Trophoblast cell (in vitro differentiated cells and primary cell): ENCODE results near the gene WNT6.

ENCODE experiments used
- DNase-seq, 2 donors: peaks; one replicate each; pipeline ENCODE4 v3.0.0-alpha.2; 2016
- H2AFZ ChIP-seq: 2 replicates; pipeline ENCODE4 v1.6.1; 2013; ENCODE audit warnings: low read length, moderate library complexity, mild to moderate bottlenecking; ENCODE audit not compliant: insufficient read depth, poor library complexity
- H2AK5ac ChIP-seq: 2 replicates; pipeline ENCODE4 v1.6.1; 2013; ENCODE audit warnings: mild to moderate bottlenecking, low read length
- H2BK120ac ChIP-seq: 2 replicates; pipeline ENCODE4 v1.6.1; 2013; ENCODE audit warnings: low read length, mild to moderate bottlenecking, moderate library complexity; ENCODE audit not compliant: insufficient read depth, poor library complexity
- H2BK12ac ChIP-seq: 2 replicates; pipeline ENCODE4 v1.6.1; 2013; ENCODE audit warnings: mild to moderate bottlenecking, low read length, moderate library complexity
- H2BK5ac ChIP-seq: 2 replicates; pipeline ENCODE4 v1.6.1; 2013; ENCODE audit warnings: low read length, low read depth, moderate library complexity, mild to moderate bottlenecking; ENCODE audit not compliant: poor library complexity
- H3K14ac ChIP-seq: 2 replicates; pipeline ENCODE4 v1.6.1; 2013; ENCODE audit warnings: mild to moderate bottlenecking, low read length
- H3K18ac ChIP-seq: 2 replicates; pipeline ENCODE4 v1.6.1; 2013; ENCODE audit warnings: mild to moderate bottlenecking, low read length
- H3K23ac ChIP-seq: 2 replicates; pipeline ENCODE4 v1.6.1; 2013; ENCODE audit warnings: low read length
- H3K27ac ChIP-seq: 2 replicates; pipeline ENCODE4 v1.5.1; 2013; ENCODE audit warnings: low read depth, mild to moderate bottlenecking, inconsistent platforms, low read length, moderate library complexity
- H3K27me3 ChIP-seq: 2 replicates; pipeline ENCODE4 v1.6.1; 2013; ENCODE audit warnings: inconsistent platforms, mild to moderate bottlenecking, low read length, moderate library complexity; ENCODE audit not compliant: insufficient read depth
- H3K36me3 ChIP-seq, 2 experiments: 1 replicate in 1 of 2; 2 replicates in 1 of 2; pipeline ENCODE4 v1.6.1; 2013; ENCODE audit warnings: low read length in 2 of 2, mild to moderate bottlenecking in 2 of 2, moderate library complexity in 1 of 2; ENCODE audit not compliant: insufficient read depth in 2 of 2, control insufficient read depth in 1 of 2
- H3K4ac ChIP-seq: 2 replicates; pipeline ENCODE4 v1.6.1; 2013; ENCODE audit warnings: low read depth, mild to moderate bottlenecking, low read length, moderate library complexity
- H3K4me1 ChIP-seq, 2 experiments: 1 replicate in 1 of 2; 2 replicates in 1 of 2; pipeline ENCODE4 v1.6.1; 2013; ENCODE audit warnings: low read length in 2 of 2, mild to moderate bottlenecking in 2 of 2, moderate library complexity in 1 of 2; ENCODE audit not compliant: insufficient read depth in 2 of 2, control insufficient read depth in 1 of 2
- H3K4me2 ChIP-seq: 2 replicates; pipeline ENCODE4 v1.6.1; 2013; ENCODE audit warnings: inconsistent platforms, mild to moderate bottlenecking, low read length, moderate library complexity
- H3K4me3 ChIP-seq: 2 replicates; pipeline ENCODE4 v1.5.1; 2013; ENCODE audit warnings: mild to moderate bottlenecking, low read depth, low read length, inconsistent platforms
- H3K79me1 ChIP-seq: one replicate; pipeline ENCODE4 v1.6.1; 2013; ENCODE audit warnings: low read length
- H3K79me2 ChIP-seq: 2 replicates; pipeline ENCODE4 v1.6.1; 2013; ENCODE audit warnings: low read length, mild to moderate bottlenecking; ENCODE audit not compliant: control insufficient read depth, insufficient read depth, poor library complexity
- H3K9ac ChIP-seq: 2 replicates; pipeline ENCODE4 v1.6.1; 2013; ENCODE audit warnings: mild to moderate bottlenecking, low read length
- H3K9me3 ChIP-seq: 2 replicates; pipeline ENCODE4 v1.6.1; 2013; ENCODE audit warnings: low read depth, mild to moderate bottlenecking, control low read depth, inconsistent platforms, low read length; ENCODE audit not compliant: insufficient read depth
- H4K12ac ChIP-seq: 2 replicates; pipeline ENCODE4 v1.6.1; 2013; ENCODE audit warnings: low read depth, mild to moderate bottlenecking, low read length, moderate library complexity
- H4K8ac ChIP-seq: 2 replicates; pipeline ENCODE4 v1.6.1; 2013; ENCODE audit warnings: low read depth, mild to moderate bottlenecking, low read length, moderate library complexity
- H4K91ac ChIP-seq: one replicate; pipeline ENCODE4 v1.6.1; 2013; ENCODE audit warnings: low read depth, mild to moderate bottlenecking, low read length, moderate library complexity
- WGBS: extraction: QIAGEN DNeasy Blood & Tissue Kit; methylation state at CpG from one replicate; pipeline ENCODE4 v1.1.7; 2013; ENCODE audit warnings: missing lambda C conversion rate; ENCODE audit not compliant: insufficient read length, insufficient coverage; ENCODE audit errors: extremely low coverage; 5-methylcytosine and 5-hydroxymethylcytosine counted together

The WNT6 gene

DNA sequence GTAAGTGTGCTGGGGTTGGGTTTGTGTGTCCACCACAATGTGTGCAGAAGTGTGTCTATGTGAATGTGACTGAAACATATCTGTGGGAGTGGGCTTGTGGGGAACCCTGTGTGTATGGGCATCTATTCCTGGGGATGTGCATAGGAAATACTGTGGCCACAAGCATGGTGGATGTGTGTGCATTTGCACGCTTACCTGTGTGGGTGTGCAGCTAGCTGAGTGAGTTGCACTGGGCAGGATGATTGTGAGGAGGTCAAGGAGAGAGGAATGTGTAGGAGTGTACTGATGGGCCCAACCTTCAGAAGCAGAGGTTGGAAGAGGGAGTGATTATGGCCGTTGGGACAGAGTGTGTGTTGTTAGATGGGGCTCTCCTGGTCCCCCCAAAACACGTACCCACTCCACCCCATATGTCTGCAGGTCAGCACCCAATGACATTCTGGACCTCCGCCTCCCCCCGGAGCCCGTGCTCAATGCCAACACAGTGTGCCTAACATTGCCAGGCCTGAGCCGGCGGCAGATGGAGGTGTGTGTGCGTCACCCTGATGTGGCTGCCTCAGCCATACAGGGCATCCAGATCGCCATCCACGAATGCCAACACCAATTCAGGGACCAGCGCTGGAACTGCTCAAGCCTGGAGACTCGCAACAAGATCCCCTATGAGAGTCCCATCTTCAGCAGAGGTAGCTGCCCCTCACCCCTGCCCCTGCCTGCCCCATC, 22.3 kb downstream of the WNT6 start:
- H3K9me3 ChIP-seq: peaks cover 10% of the 10 kb centered on the region
- H3K27me3 ChIP-seq: peaks cover 60% of the 10 kb centered on the region
- H3K9ac ChIP-seq: no peak overlapping the region
- H4K8ac ChIP-seq: no peak overlapping the region
- no peak overlapping the region for H2AFZ ChIP-seq
- no peak overlapping the region for H2BK5ac ChIP-seq
- H2BK120ac ChIP-seq: no peak overlapping the region
- H3K4ac ChIP-seq: no peak overlapping the region
- H4K12ac ChIP-seq: no peak overlapping the region
- no peak overlapping the region for H3K18ac ChIP-seq
- H3K4me3 ChIP-seq: no peak overlapping the region
- peaks cover 24 to 27% of the 10 kb centered on the region in 2 experiments for H3K4me1 ChIP-seq
- peak overlapping the region; percentile 77 for H3K23ac ChIP-seq
- no peak overlapping the region for H2BK12ac ChIP-seq
- no peak overlapping the region for H4K91ac ChIP-seq
- no peaks in the 10 kb centered on the region for H3K36me3 ChIP-seq
- H3K27ac ChIP-seq: no peak overlapping the region
- H3K4me2 ChIP-seq: no peak overlapping the region
- no peak for DNase-seq
- H3K14ac ChIP-seq: no peak overlapping the region
- WGBS: no CpG with 5 or more reads among the region's 13 CpGs
- H3K79me1 ChIP-seq: no peaks in the 10 kb centered on the region
- no peaks in the 10 kb centered on the region for H3K79me2 ChIP-seq
- no peak overlapping the region for H2AK5ac ChIP-seq

DNA sequence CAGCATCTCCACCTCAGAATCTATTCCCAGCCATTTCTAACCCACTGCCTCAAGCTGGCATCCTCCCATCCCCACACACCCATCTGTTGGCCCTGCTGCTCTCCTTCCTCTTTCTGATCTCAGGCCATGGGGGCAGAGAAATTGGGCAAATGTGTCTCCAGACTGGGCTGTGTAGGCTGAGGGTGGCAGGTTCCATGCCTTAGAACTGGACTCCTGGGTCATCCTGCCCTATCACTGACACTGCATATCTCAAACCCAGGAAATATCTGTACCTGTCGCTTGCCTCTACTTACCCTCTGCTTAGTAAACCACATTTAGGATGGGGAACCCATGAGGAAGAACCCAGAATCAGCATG, 22.8 kb downstream of the WNT6 start:
- peaks cover 10% of the 10 kb centered on the region for H3K9me3 ChIP-seq
- H3K9ac ChIP-seq: no peak overlapping the region
- no peak overlapping the region for H3K4me3 ChIP-seq
- H2BK12ac ChIP-seq: no peak overlapping the region
- H4K12ac ChIP-seq: no peak overlapping the region
- H3K36me3 ChIP-seq: no peaks in the 10 kb centered on the region
- H3K18ac ChIP-seq: no peak overlapping the region
- H3K4me2 ChIP-seq: no peak overlapping the region
- H3K27me3 ChIP-seq: peaks cover 62% of the 10 kb centered on the region
- H3K79me1 ChIP-seq: no peaks in the 10 kb centered on the region
- no peak overlapping the region for H3K27ac ChIP-seq
- no peak overlapping the region for H4K8ac ChIP-seq
- no peak overlapping the region for H3K14ac ChIP-seq
- H3K23ac ChIP-seq: no peak overlapping the region
- H2AK5ac ChIP-seq: no peak overlapping the region
- no peak overlapping the region for H2AFZ ChIP-seq
- H2BK5ac ChIP-seq: no peak overlapping the region
- H3K79me2 ChIP-seq: no peaks in the 10 kb centered on the region
- no peak overlapping the region for H4K91ac ChIP-seq
- WGBS: no CpG with 5 or more reads among the region's 1 CpG
- H3K4ac ChIP-seq: no peak overlapping the region
- peaks cover 22 to 23% of the 10 kb centered on the region in 2 experiments for H3K4me1 ChIP-seq
- DNase-seq: no peak
- no peak overlapping the region for H2BK120ac ChIP-seq

DNA sequence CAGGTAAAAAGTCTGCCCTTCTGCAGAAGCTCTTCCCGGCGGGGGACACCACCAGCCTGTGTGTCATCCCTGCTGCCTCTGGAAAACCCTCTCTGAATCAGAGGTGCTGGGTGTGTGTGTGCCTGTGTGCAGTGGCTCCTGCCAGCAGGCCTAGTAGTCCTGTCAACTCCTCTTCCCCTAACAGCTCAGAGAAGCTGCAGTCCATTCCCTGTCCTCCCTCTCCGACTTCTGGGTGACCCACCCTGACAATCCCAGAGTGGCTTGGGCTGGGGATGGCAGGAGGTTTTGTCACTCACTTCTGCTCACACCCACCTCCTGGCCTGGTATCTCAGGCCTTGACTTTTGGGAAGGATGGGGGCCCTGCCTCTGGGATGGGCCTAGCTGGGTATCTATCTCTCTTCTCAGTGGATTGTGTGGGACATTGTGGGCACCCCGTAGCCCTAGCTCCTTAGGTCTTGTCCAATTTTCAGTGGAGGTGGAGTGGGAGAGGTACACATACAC, 23.3 kb downstream of the WNT6 start:
- Histone ChIP-seq H3K14ac (no peak overlapping the region), H3K4me3 (no peak overlapping the region), H3K4me1 (peaks cover 18 to 20% of the 10 kb centered on the region in 2 experiments), H3K4ac (no peak overlapping the region), H3K4me2 (no peak overlapping the region), H2BK12ac (no peak overlapping the region), H4K91ac (no peak overlapping the region), H2BK5ac (no peak overlapping the region), H2BK120ac (no peak overlapping the region), H3K18ac (no peak overlapping the region), H3K9me3 (peaks cover 10% of the 10 kb centered on the region), H2AK5ac (no peak overlapping the region), H3K27ac (no peak overlapping the region), H3K79me2 (no peaks in the 10 kb centered on the region), H2AFZ (no peak overlapping the region), H3K36me3 (no peaks in the 10 kb centered on the region), H4K8ac (no peak overlapping the region), H4K12ac (no peak overlapping the region), H3K79me1 (no peaks in the 10 kb centered on the region), H3K9ac (no peak overlapping the region), H3K27me3 (peaks cover 63% of the 10 kb centered on the region), H3K23ac (no peak overlapping the region)
- DNase-seq: no peak
- WGBS: no CpG with 5 or more reads among the region's 4 CpGs

DNA sequence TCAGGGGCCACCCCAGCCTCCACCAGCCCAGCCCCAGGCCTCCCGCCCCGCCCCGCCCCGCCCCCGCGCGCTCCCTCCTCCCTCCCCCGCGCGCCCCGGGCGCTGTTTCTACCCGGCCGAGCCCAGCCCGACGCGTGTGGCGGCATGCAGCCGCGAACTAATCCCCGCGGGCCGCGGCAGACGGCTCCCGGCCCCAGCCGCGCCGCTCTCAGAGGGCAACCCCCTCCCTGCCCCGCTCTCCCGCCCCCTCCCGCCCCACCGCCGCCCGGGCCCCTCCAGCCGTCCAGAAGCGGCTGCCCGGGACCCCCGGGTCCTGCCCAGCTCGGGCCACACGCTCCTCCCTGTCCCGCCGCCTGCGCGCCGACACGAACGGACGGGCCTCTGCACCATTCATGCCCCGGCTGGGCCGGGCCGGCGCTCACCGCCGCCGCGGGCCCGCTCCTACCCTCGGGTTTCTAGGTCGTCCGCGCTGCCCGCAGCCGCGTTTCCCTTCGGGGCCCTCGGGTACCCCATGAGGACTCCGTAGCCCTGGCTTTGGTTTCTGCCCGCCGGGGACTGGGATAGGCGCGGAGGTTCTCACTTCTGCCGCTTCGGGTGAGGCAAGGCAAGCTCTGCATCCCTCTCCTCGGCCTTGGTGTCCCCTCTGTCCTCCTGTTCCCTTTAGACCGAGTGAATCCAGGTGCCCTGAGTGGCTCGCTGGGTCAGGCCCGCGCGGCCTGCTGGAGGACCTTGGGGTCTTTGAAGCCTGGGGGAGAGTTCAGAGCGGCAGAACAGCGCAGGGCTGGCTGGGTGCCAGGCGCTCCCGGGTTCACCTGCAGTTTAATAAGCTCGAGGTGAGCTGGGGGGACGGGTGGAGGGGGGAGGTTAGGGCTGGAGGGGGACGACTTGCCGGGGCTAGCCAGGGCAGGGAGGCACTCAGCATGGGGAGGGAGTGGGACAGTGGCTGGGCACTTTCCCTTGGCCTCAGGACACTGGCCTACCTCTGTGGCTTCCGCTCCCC, 24.2 kb downstream of the WNT6 start:
- peaks cover 10% of the 10 kb centered on the region for H3K9me3 ChIP-seq
- WGBS: no CpG with 5 or more reads among the region's 89 CpGs
- H3K27ac ChIP-seq: no peak overlapping the region
- H3K79me1 ChIP-seq: no peaks in the 10 kb centered on the region
- no peak overlapping the region for H4K91ac ChIP-seq
- H3K79me2 ChIP-seq: no peaks in the 10 kb centered on the region
- no peak overlapping the region for H3K18ac ChIP-seq
- DNase-seq: peak in 1 of 2 donors; percentile 39
- no peak overlapping the region for H3K4me3 ChIP-seq
- no peak overlapping the region for H3K4ac ChIP-seq
- H4K8ac ChIP-seq: no peak overlapping the region
- H3K14ac ChIP-seq: no peak overlapping the region
- H3K36me3 ChIP-seq: no peaks in the 10 kb centered on the region
- H3K9ac ChIP-seq: no peak overlapping the region
- peaks cover 69% of the 10 kb centered on the region for H3K27me3 ChIP-seq
- no peak overlapping the region for H2AFZ ChIP-seq
- no peak overlapping the region for H3K23ac ChIP-seq
- H2BK12ac ChIP-seq: no peak overlapping the region
- no peak overlapping the region for H2AK5ac ChIP-seq
- H2BK5ac ChIP-seq: no peak overlapping the region
- no peak overlapping the region for H2BK120ac ChIP-seq
- no peak overlapping the region for H4K12ac ChIP-seq
- H3K4me2 ChIP-seq: peak overlapping the region; percentile 50
- peaks cover 14 to 16% of the 10 kb centered on the region in 2 experiments for H3K4me1 ChIP-seq
